Testis (tissue), 3 donors: ENCODE results near the gene NEDD9. TPM values are rescaled to one million over a fixed set of nuclear protein-coding genes. Genes with fewer than 3 reads are reported as not detected.

Experiments
- DNase-seq: peaks from one replicate; pipeline ENCODE4 v3.0.0-alpha.2; 2019
- H3K27ac ChIP-seq, 2 donors: fragments of 200-600 bp; sonication (generic); one replicate each; pipeline ENCODE4 v1.5.1; 2019
- H3K27me3 ChIP-seq: fragments of 200-600 bp; sonication (generic); one replicate; pipeline ENCODE4 v1.5.1; 2019
- H3K36me3 ChIP-seq: fragments of 200-600 bp; sonication (generic); one replicate; pipeline ENCODE4 v1.5.1; 2017; ENCODE audit warnings: low read depth; ENCODE audit errors: missing control alignments
- H3K4me1 ChIP-seq: fragments of 200-600 bp; sonication (generic); one replicate; pipeline ENCODE4 v1.5.1; 2019
- H3K4me3 ChIP-seq, 2 donors: fragments of 200-600 bp; sonication (generic); one replicate each; pipeline ENCODE4 v1.5.1; 2017 to 2019
- H3K9me3 ChIP-seq: fragments of 200-600 bp; sonication (generic); one replicate; pipeline ENCODE4 v1.5.1; 2017
- CTCF ChIP-seq, 3 experiments: fragments of 450-650 bp in 2 of 3; fragments of 200-600 bp in 1 of 3; sonication (generic) in 1 of 3; IDR thresholded peaks; one replicate each; pipeline ENCODE4 v1.5.1; 2016 to 2019; ENCODE audit warnings: antibody characterized with exemption in 3 of 3, mild to moderate bottlenecking in 2 of 3, moderate library complexity in 1 of 3
- POLR2A ChIP-seq: fragments of 450-650 bp; IDR thresholded peaks from one replicate; pipeline ENCODE4 v1.6.1; 2017; ENCODE audit warnings: antibody characterized with exemption, mild to moderate bottlenecking, moderate library complexity
- WGBS, 2 donors: methylation state at CpG; one replicate each; pipeline ENCODE4 v1.1.5; 2018; 5-methylcytosine and 5-hydroxymethylcytosine counted together
- intact Hi-C: fragments of 100-400 bp; cut with DNase I; formaldehyde crosslinking; loops from one replicate; pipeline ENCODE4 v1.15.1; 2023; ENCODE audit warnings: low total_unique reads
- polyA plus RNA-seq: library from polyadenylated mRNA; stranded (reverse); fragments of 350-450 nt; fragmentation: Illumina TruSeq; extraction: RNeasy Lipid Tissue Mini Kit (QIAGEN cat#74804); gene quantifications from one replicate; pipeline ENCODE4 v1.2.3, GENCODE V29; 2014; ENCODE audit warnings: low read depth, low replicate concordance; ENCODE audit not compliant: insufficient read depth
- total RNA-seq, 2 donors: library from RNA; depleted of rRNA; stranded (reverse); fragments of >200 nt; gene quantifications; one replicate each; pipeline ENCODE4 v1.2.3, GENCODE V29; 2016

The NEDD9 gene
- total and polyA plus RNA-seq, 3 donors from 2014 or later = 21.0 to 67.0 (median 31.8) TPM

- Histone ChIP-seq H3K27me3 (no peaks in the 10 kb centered on the region), H3K4me1 (no peaks in the 10 kb centered on the region), H3K9me3 (no peaks in the 10 kb centered on the region), H3K27ac (no peak overlapping the region), H3K36me3 (no peaks in the 10 kb centered on the region), H3K4me3 (no peak overlapping the region)
- TF ChIP-seq CTCF (IDR thresholded peaks at IDR 0.05) (no peak), POLR2A (no peak)
- intact Hi-C loops = no loop called here
- no peak for DNase-seq
- 97 to 100% methylated on average over 1 of the region's 1 CpG for WGBS, 2 donors
Observed at GRCh38 chr6:11151488-11151887, 81.0 kb downstream of the NEDD9 start.

GRCh38 chr6:11149551-11149950 is 82.9 kb downstream of the NEDD9 start:
- no peak for DNase-seq
- H3K4me3 ChIP-seq = no peak overlapping the region
- TF ChIP-seq CTCF (IDR thresholded peaks at IDR 0.05) = no peak
- TF ChIP-seq POLR2A = no peak
- intact Hi-C loops = no loop called here
- H3K9me3 ChIP-seq = no peaks in the 10 kb centered on the region
- 98 to 100% methylated on average over 3 of the region's 3 CpGs for WGBS, 2 donors
- H3K36me3 ChIP-seq = no peaks in the 10 kb centered on the region
- H3K4me1 ChIP-seq = peaks cover under 1% of the 10 kb centered on the region
- no peaks in the 10 kb centered on the region for H3K27me3 ChIP-seq
- H3K27ac ChIP-seq = no peak overlapping the region

- Histone ChIP-seq H3K27me3 (no peaks in the 10 kb centered on the region), H3K4me1 (peaks cover 4% of the 10 kb centered on the region), H3K27ac (no peak overlapping the region), H3K9me3 (no peaks in the 10 kb centered on the region), H3K4me3 (no peak overlapping the region), H3K36me3 (no peaks in the 10 kb centered on the region)
- TF ChIP-seq CTCF (IDR thresholded peaks at IDR 0.05) (no peak), POLR2A (no peak)
- no peak for DNase-seq
- intact Hi-C loops = no loop called here
- 91 to 95% methylated on average over 4 of the region's 4 CpGs for WGBS, 2 donors
Observed at GRCh38 chr6:11146117-11146826, 86.2 kb downstream of the NEDD9 start.

- no peak overlapping the region for H3K27ac ChIP-seq
- DNase-seq = peak; percentile 83
- H3K9me3 ChIP-seq = no peaks in the 10 kb centered on the region
- no peaks in the 10 kb centered on the region for H3K36me3 ChIP-seq
- TF ChIP-seq CTCF (IDR thresholded peaks at IDR 0.05) (peak; percentile 82 to 91 (median 87)), POLR2A (no peak)
- no peaks in the 10 kb centered on the region for H3K27me3 ChIP-seq
- intact Hi-C loops = loop anchor here (2.0 kb wide), 1 partner anchor 352 kb away; no protein-coding TSS in a partner anchor
- no peak overlapping the region for H3K4me3 ChIP-seq
- 30 to 40% methylated on average over 6 of the region's 6 CpGs for WGBS, 2 donors
- H3K4me1 ChIP-seq = peaks cover 4% of the 10 kb centered on the region
Observed at GRCh38 chr6:11144393-11144851, 88.0 kb downstream of the NEDD9 start.
